DMS53 (cell line): Measurements from ENCODE around the gene NOL9.

ENCODE experiments used
- DNase-seq: peaks from one replicate; lab custom pipeline; 2025; lab: John Stamatoyannopoulos, UW

Gene NOL9

GRCh38 chr1:6489383-6489765 is 64.9 kb downstream of the NOL9 start:
- DNase-seq = no peak

GRCh38 chr1:6488602-6489382 is 65.5 kb downstream of the NOL9 start:
- DNase-seq = no peak

- no peak for DNase-seq
Measured at GRCh38 chr1:6487804-6488484, 66.4 kb downstream of the NOL9 start.

- DNase-seq = peak; percentile 97
Measured at GRCh38 chr1:6486433-6487011, 67.8 kb downstream of the NOL9 start.

- peak; percentile 54 for DNase-seq
Measured at GRCh38 chr1:6485168-6486101, 68.9 kb downstream of the NOL9 start.

GRCh38 chr1:6484826-6485167 is 69.5 kb downstream of the NOL9 start:
- peak; percentile 54 for DNase-seq

- no peak for DNase-seq
Measured at GRCh38 chr1:6483761-6484117, 70.6 kb downstream of the NOL9 start.

- DNase-seq = peak; percentile 95
Measured at GRCh38 chr1:6483017-6483760, 71.1 kb downstream of the NOL9 start.

- no peak for DNase-seq
Measured at GRCh38 chr1:6481820-6482219, 72.5 kb downstream of the NOL9 start.

GRCh38 chr1:6477039-6477820 is 77.1 kb downstream of the NOL9 start:
- DNase-seq = no peak

- no peak for DNase-seq
Measured at GRCh38 chr1:6476483-6476882, 77.8 kb downstream of the NOL9 start.

- DNase-seq = peak; percentile 86
Measured at GRCh38 chr1:6475381-6476133, 78.8 kb downstream of the NOL9 start.

- peak; percentile 80 for DNase-seq
Measured at GRCh38 chr1:6474815-6475282, 79.5 kb downstream of the NOL9 start.

GRCh38 chr1:6473974-6474814 is 80.1 kb downstream of the NOL9 start:
- peak; percentile 96 for DNase-seq

GRCh38 chr1:6473156-6473555 is 81.2 kb downstream of the NOL9 start:
- DNase-seq = peak; percentile 46

- DNase-seq = peak; percentile 29
Measured at GRCh38 chr1:6472391-6472790, 81.9 kb downstream of the NOL9 start.

GRCh38 chr1:6471970-6472368 is 82.3 kb downstream of the NOL9 start:
- DNase-seq = no peak
